Astrocyte (in vitro differentiated cells and primary cell): ENCODE measurements around the gene C1QC. TPM values are rescaled to one million over a fixed set of nuclear protein-coding genes. Genes with fewer than 3 reads are reported as not detected.
A peak's percentile ranks its signal among the peaks of the same experiment; 100 is the strongest.

Experiments used
- DNase-seq: peaks from one replicate; pipeline ENCODE4 v3.0.0-alpha.2; 2010; ENCODE audit warnings: low read depth
- FAIRE-seq: peaks from 2 replicates; lab custom pipeline; 2011; peaks lifted over from hg19 to GRCh38; lab: Jason Lieb, UNC
- H2AFZ ChIP-seq: 2 replicates; pipeline ENCODE4 v1.6.0; 2012; ENCODE audit warnings: low read depth, low read length, inconsistent platforms
- H3K27ac ChIP-seq: 2 replicates; pipeline ENCODE4 v1.5.1; 2011; ENCODE audit warnings: low read depth, low read length, inconsistent platforms
- H3K27me3 ChIP-seq: 2 replicates; pipeline ENCODE4 v1.6.0; 2011; ENCODE audit warnings: low read length, inconsistent platforms; ENCODE audit not compliant: insufficient read depth
- H3K36me3 ChIP-seq: 2 replicates; pipeline ENCODE4 v1.5.1; 2011; ENCODE audit warnings: low read length, inconsistent platforms; ENCODE audit not compliant: insufficient read depth
- H3K4me1 ChIP-seq: 2 replicates; pipeline ENCODE4 v1.5.1; 2011; ENCODE audit warnings: low read length, inconsistent platforms; ENCODE audit not compliant: insufficient read depth
- H3K4me2 ChIP-seq: 2 replicates; pipeline ENCODE4 v1.6.0; 2012; ENCODE audit warnings: low read length, inconsistent platforms
- H3K4me3 ChIP-seq: 2 replicates; pipeline ENCODE4 v1.5.1; 2011; ENCODE audit warnings: low read depth, mild to moderate bottlenecking, low read length, inconsistent platforms; ENCODE audit not compliant: insufficient read depth
- H3K79me2 ChIP-seq: 2 replicates; pipeline ENCODE4 v1.6.0; 2012; ENCODE audit warnings: mild to moderate bottlenecking, low read length, inconsistent platforms; ENCODE audit not compliant: insufficient read depth
- H3K9ac ChIP-seq: 2 replicates; pipeline ENCODE4 v1.6.0; 2012; ENCODE audit warnings: mild to moderate bottlenecking, low read length, inconsistent platforms
- H3K9me3 ChIP-seq: 2 replicates; pipeline ENCODE4 v1.5.1; 2012; ENCODE audit warnings: low read depth, mild to moderate bottlenecking, low read length, inconsistent platforms; ENCODE audit not compliant: insufficient read depth
- H4K20me1 ChIP-seq: 2 replicates; pipeline ENCODE4 v1.6.0; 2012; ENCODE audit warnings: low read length, inconsistent platforms; ENCODE audit not compliant: insufficient read depth
- H3K27ac Mint-ChIP-seq: one replicate; pipeline ENCODE4 v1.8.0; 2021; ENCODE audit warnings: mild to moderate bottlenecking, mixed read lengths; ENCODE audit not compliant: unreplicated experiment
- H3K27me3 Mint-ChIP-seq: one replicate; pipeline ENCODE4 v1.8.0; 2021; ENCODE audit warnings: low read depth, mixed read lengths; ENCODE audit not compliant: unreplicated experiment
- H3K36me3 Mint-ChIP-seq: one replicate; pipeline ENCODE4 v1.8.0; 2021; ENCODE audit warnings: low read depth, mixed read lengths; ENCODE audit not compliant: unreplicated experiment
- H3K4me1 Mint-ChIP-seq: one replicate; pipeline ENCODE4 v1.8.0; 2021; ENCODE audit warnings: low read depth, mixed read lengths; ENCODE audit not compliant: unreplicated experiment
- H3K4me3 Mint-ChIP-seq: one replicate; pipeline ENCODE4 v1.8.0; 2021; ENCODE audit warnings: mild to moderate bottlenecking, moderate library complexity, mixed read lengths; ENCODE audit not compliant: unreplicated experiment
- H3K9me3 Mint-ChIP-seq: one replicate; pipeline ENCODE4 v1.8.0; 2021; ENCODE audit warnings: mild to moderate bottlenecking, mixed read lengths; ENCODE audit not compliant: unreplicated experiment
- CTCF ChIP-seq: IDR thresholded peaks from 2 replicates; pipeline ENCODE4 v1.5.1; 2011; ENCODE audit warnings: low read depth, mild to moderate bottlenecking, inconsistent platforms, low read length, moderate library complexity; ENCODE audit not compliant: insufficient read depth
- EZH2 ChIP-seq: IDR thresholded peaks from 2 replicates; pipeline ENCODE4 v1.6.1; 2012; ENCODE audit warnings: mild to moderate bottlenecking, low read length, inconsistent platforms; ENCODE audit not compliant: insufficient read depth
- total RNA-seq: library from RNA; stranded (reverse); gene quantifications from 2 replicates; pipeline ENCODE4 v1.2.1, GENCODE V29; 2021

The C1QC gene
- total RNA-seq, 1 donor from 2014 or later: not detected

- FAIRE-seq (no peak), DNase-seq (peak; percentile 37)
- H2AFZ ChIP-seq: no peak overlapping the region
- H3K9ac ChIP-seq: no peak overlapping the region
- TF ChIP-seq EZH2: no peak
- no peak for TF ChIP-seq CTCF
- H3K27ac ChIP-seq: no peak overlapping the region
- Mint-ChIP-seq H3K27me3 (peaks cover 85% of the 10 kb centered on the region), H3K36me3 (no peaks in the 10 kb centered on the region), H3K4me3 (no peak overlapping the region), H3K4me1 (no peaks in the 10 kb centered on the region), H3K27ac (no peak overlapping the region), H3K9me3 (peaks cover 2% of the 10 kb centered on the region)
- peaks cover 4% of the 10 kb centered on the region for H4K20me1 ChIP-seq
- H3K4me3 ChIP-seq: no peak overlapping the region
- H3K9me3 ChIP-seq: no peaks in the 10 kb centered on the region
- H3K27me3 ChIP-seq: peaks cover 30% of the 10 kb centered on the region
- H3K36me3 ChIP-seq: no peaks in the 10 kb centered on the region
- no peaks in the 10 kb centered on the region for H3K4me1 ChIP-seq
- H3K79me2 ChIP-seq: no peaks in the 10 kb centered on the region
- H3K4me2 ChIP-seq: no peak overlapping the region
These were observed 31.9 kb upstream of the C1QC start for GRCh38 chr1:22611530-22611947.

GRCh38 chr1:22612671-22613571, 30.5 kb upstream of the C1QC start:
- no peak for FAIRE-seq
- TF ChIP-seq EZH2 (no peak), CTCF (no peak)

GRCh38 chr1:22613572-22613918, 29.9 kb upstream of the C1QC start:
- Mint-ChIP-seq H3K27ac (no peak overlapping the region), H3K4me1 (no peaks in the 10 kb centered on the region), H3K9me3 (peaks cover 2% of the 10 kb centered on the region), H3K27me3 (peaks cover 81% of the 10 kb centered on the region), H3K36me3 (no peaks in the 10 kb centered on the region), H3K4me3 (no peak overlapping the region)
- H3K4me3 ChIP-seq: no peak overlapping the region
- no peak for TF ChIP-seq EZH2
- no peak for TF ChIP-seq CTCF
- H3K4me2 ChIP-seq: no peak overlapping the region
- no peaks in the 10 kb centered on the region for H3K4me1 ChIP-seq
- H3K27me3 ChIP-seq: peaks cover 47% of the 10 kb centered on the region
- no peaks in the 10 kb centered on the region for H4K20me1 ChIP-seq
- no peak overlapping the region for H3K9ac ChIP-seq
- H3K36me3 ChIP-seq: no peaks in the 10 kb centered on the region
- H2AFZ ChIP-seq: no peak overlapping the region
- FAIRE-seq (no peak), DNase-seq (no peak)
- no peaks in the 10 kb centered on the region for H3K79me2 ChIP-seq
- H3K27ac ChIP-seq: no peak overlapping the region
- no peaks in the 10 kb centered on the region for H3K9me3 ChIP-seq

More at GRCh38 chr1:22612671-22613571, 30.5 kb upstream of the C1QC start:
- H4K20me1 ChIP-seq: peaks cover 1% of the 10 kb centered on the region
- H3K27me3 ChIP-seq: peaks cover 41% of the 10 kb centered on the region
- no peak overlapping the region for H3K4me3 ChIP-seq
- H3K36me3 Mint-ChIP-seq: no peaks in the 10 kb centered on the region
- H3K27me3 Mint-ChIP-seq: peaks cover 86% of the 10 kb centered on the region
- no peak overlapping the region for H2AFZ ChIP-seq
- H3K9ac ChIP-seq: no peak overlapping the region
- no peaks in the 10 kb centered on the region for H3K9me3 ChIP-seq
- no peaks in the 10 kb centered on the region for H3K79me2 ChIP-seq
- no peak overlapping the region for H3K4me2 ChIP-seq
- peaks cover 2% of the 10 kb centered on the region for H3K9me3 Mint-ChIP-seq
- no peak overlapping the region for H3K4me3 Mint-ChIP-seq
- no peak overlapping the region for H3K27ac Mint-ChIP-seq
- no peaks in the 10 kb centered on the region for H3K4me1 Mint-ChIP-seq
- no peaks in the 10 kb centered on the region for H3K36me3 ChIP-seq
- H3K27ac ChIP-seq: no peak overlapping the region
- DNase-seq: no peak
- H3K4me1 ChIP-seq: no peaks in the 10 kb centered on the region
